HCT116 (cell line): ENCODE data around the gene NAPA. TPM values are rescaled to one million over a fixed set of nuclear protein-coding genes. Genes with fewer than 3 reads are reported as not detected.

Source experiments
- ATAC-seq: fragments of 200-7000 bp; cut with Tn5 transposase; 2 replicates; pipeline ENCODE4 v1.9.1; 2020; ENCODE audit warnings: mild to moderate bottlenecking, moderate library complexity
- BruUV-seq: library from RNA; stranded (reverse); fragments of 400-500 nt; replicated peaks from 2 replicates; lab custom pipeline; 2021; lab: Mats Ljungman, UMichigan
- CTCF ChIA-PET: fragments of 300-600 bp; sonication (Branson Sonifier 250); formaldehyde crosslinking; loops from one replicate; lab custom pipeline; 2021; ENCODE audit warnings: antibody characterized with exemption; lab: Charles Lee
- POLR2A ChIA-PET: fragments of 300-600, 350-600 bp; sonication (Branson Sonifier 250); formaldehyde crosslinking; loops from one replicate; lab custom pipeline; 2021; ENCODE audit warnings: antibody characterized with exemption; lab: Charles Lee
- RAD21 ChIA-PET, 2 experiments: fragments of 300-600 bp; sonication (Branson Sonifier 250); formaldehyde crosslinking; loops; one replicate each; lab custom pipeline; 2023; ENCODE audit warnings: low total read pairs in 2 of 2; ENCODE audit not compliant: uncharacterized antibody in 2 of 2, unreplicated experiment in 2 of 2, low non-redundant PET in 1 of 2; lab: Charles Lee
- DNase-seq: peaks from one replicate; pipeline ENCODE4 v3.0.0-alpha.2; 2010; ENCODE audit warnings: low read depth, low spot score
- H2AFZ ChIP-seq: fragments of 200-600 bp; shearing (Covaris generic), sonication (generic); 2 replicates; pipeline ENCODE4 v1.6.1; 2017; ENCODE audit warnings: low read depth, mixed run types, mixed read lengths, antibody characterized with exemption, low read length; ENCODE audit not compliant: poor library complexity, severe bottlenecking
- H3K27ac ChIP-seq: 2 replicates; pipeline ENCODE4 v1.5.1; 2012; ENCODE audit warnings: low read depth, low read length
- H3K27me3 ChIP-seq: fragments of 200-600 bp; sonication (generic); 2 replicates; pipeline ENCODE4 v1.6.1; 2016; ENCODE audit warnings: mixed run types, low read length, mixed read lengths; ENCODE audit not compliant: insufficient read depth
- H3K36me3 ChIP-seq, 2 experiments: fragments of 200-500 bp in 1 of 2; fragments of 200-600 bp in 1 of 2; sonication (Bioruptor generic) in 1 of 2; sonication (generic) in 1 of 2; 2 replicates each; pipeline versions ENCODE4 v1.5.1 to v1.6.1; 2014 to 2016; ENCODE audit warnings: low read length in 2 of 2, inconsistent platforms in 1 of 2, mixed read lengths in 1 of 2, mixed run types in 1 of 2; ENCODE audit not compliant: insufficient read depth in 2 of 2, control insufficient read depth in 1 of 2
- H3K4me1 ChIP-seq, 2 experiments: fragments of 200-600 bp in 1 of 2; sonication (generic) in 1 of 2; 2 replicates each; pipeline versions ENCODE4 v1.5.1 to v1.6.1; 2012 to 2017; ENCODE audit warnings: low read length in 2 of 2, inconsistent platforms in 1 of 2, mild to moderate bottlenecking in 1 of 2, mixed read lengths in 1 of 2, mixed run types in 1 of 2, moderate library complexity in 1 of 2; ENCODE audit not compliant: insufficient read depth in 2 of 2, control insufficient read depth in 1 of 2
- H3K4me2 ChIP-seq: fragments of 200-600 bp; sonication (generic); 2 replicates; pipeline ENCODE4 v1.6.1; 2017; ENCODE audit warnings: mixed run types, low read length, mixed read lengths
- H3K4me3 ChIP-seq, 2 experiments: fragments of 200-600 bp in 1 of 2; sonication (generic) in 1 of 2; replicated peaks in 1 of 2; 2 replicates each; pipeline ENCODE4 v1.5.1; 2011 to 2016; ENCODE audit warnings: low read length in 2 of 2, control low read depth in 1 of 2, low read depth in 1 of 2, mild to moderate bottlenecking in 1 of 2, mixed read lengths in 1 of 2, mixed run types in 1 of 2
- H3K79me2 ChIP-seq: fragments of 200-600 bp; sonication (generic); 2 replicates; pipeline ENCODE4 v1.6.1; 2017; ENCODE audit warnings: mild to moderate bottlenecking, mixed run types, low read length, moderate library complexity, mixed read lengths; ENCODE audit not compliant: insufficient read depth
- H3K9ac ChIP-seq: fragments of 200-600 bp; sonication (generic); 2 replicates; pipeline ENCODE4 v1.6.1; 2016; ENCODE audit warnings: low read length, mixed read lengths
- H3K9me2 ChIP-seq: fragments of 200-600 bp; sonication (generic), shearing (Covaris generic); 2 replicates; pipeline ENCODE4 v1.6.1; 2017; ENCODE audit warnings: mixed run types, mild to moderate bottlenecking, moderate library complexity; ENCODE audit not compliant: insufficient read depth
- H3K9me3 ChIP-seq, 2 experiments: fragments of 200-500 bp in 1 of 2; fragments of 200-600 bp in 1 of 2; sonication (Bioruptor generic) in 1 of 2; sonication (generic) in 1 of 2; 2 replicates each; pipeline ENCODE4 v1.6.1; 2014 to 2017; ENCODE audit warnings: low read length in 2 of 2, mixed read lengths in 2 of 2, inconsistent platforms in 1 of 2, low read depth in 1 of 2, mild to moderate bottlenecking in 1 of 2, mixed run types in 1 of 2, moderate library complexity in 1 of 2; ENCODE audit not compliant: control insufficient read depth in 1 of 2, insufficient read depth in 1 of 2
- H4K20me1 ChIP-seq: fragments of 200-600 bp; sonication (generic), shearing (Covaris generic); 2 replicates; pipeline ENCODE4 v1.6.1; 2017; ENCODE audit warnings: mixed run types, mild to moderate bottlenecking, moderate library complexity; ENCODE audit not compliant: insufficient read depth
- CEBPB ChIP-seq: IDR thresholded peaks from 2 replicates; pipeline ENCODE4 v1.6.1; 2012; ENCODE audit warnings: low read depth
- EZH2phosphoT487 ChIP-seq: fragments of 200-600 bp; IDR thresholded peaks from 2 replicates; pipeline ENCODE4 v1.6.1; 2018; ENCODE audit warnings: antibody characterized with exemption, borderline replicate concordance
- FOSL1 ChIP-seq: IDR thresholded peaks from 2 replicates; pipeline ENCODE4 v1.6.1; 2012; ENCODE audit warnings: low read depth
- JUND ChIP-seq: IDR thresholded peaks from 2 replicates; pipeline ENCODE4 v1.6.1; 2012
- POLR2A ChIP-seq: IDR thresholded peaks from 2 replicates; pipeline ENCODE4 v1.7.0; 2011; ENCODE audit warnings: borderline replicate concordance; ENCODE audit not compliant: insufficient read depth, insufficient read length; ENCODE audit errors: extremely low read depth
- SIN3A ChIP-seq: IDR thresholded peaks from 2 replicates; pipeline ENCODE4 v1.6.1; 2012; ENCODE audit warnings: low read depth
- SRF ChIP-seq: IDR thresholded peaks from 2 replicates; pipeline ENCODE4 v1.6.1; 2012; ENCODE audit warnings: low read depth
- TCF7L2 ChIP-seq: IDR thresholded peaks from 2 replicates; pipeline ENCODE4 v1.7.0; 2011; ENCODE audit warnings: borderline replicate concordance, inconsistent platforms; ENCODE audit not compliant: insufficient read depth, insufficient read length; ENCODE audit errors: extremely low read depth
- YY1 ChIP-seq: IDR thresholded peaks from 2 replicates; pipeline ENCODE4 v1.6.1; 2011; ENCODE audit warnings: low read length, low read depth, moderate library complexity, mild to moderate bottlenecking; ENCODE audit not compliant: insufficient replicate concordance; ENCODE audit errors: extremely low read depth
- ZBTB33 ChIP-seq: IDR thresholded peaks from 2 replicates; pipeline ENCODE4 v1.6.1; 2011; ENCODE audit warnings: mild to moderate bottlenecking, low read length, moderate library complexity; ENCODE audit not compliant: insufficient replicate concordance; ENCODE audit errors: extremely low read depth
- ZNF274 ChIP-seq: fragments of 200-500 bp; sonication (Bioruptor generic); IDR thresholded peaks from 2 replicates; pipeline ENCODE4 v1.6.1; 2014; ENCODE audit warnings: mild to moderate bottlenecking, low read depth, low read length, inconsistent platforms
- intact Hi-C: fragments of 100-400 bp; cut with micrococcal nuclease; formaldehyde crosslinking; loops from 2 replicates; pipeline ENCODE4 v1.10.0; 2022
- total RNA-seq: library from RNA; stranded (reverse); gene quantifications from one replicate; pipeline ENCODE4 v1.2.1, GENCODE V29; 2021; ENCODE audit not compliant: unreplicated experiment
- TF ChIP-seq, protein P1 (sequence below): IDR thresholded peaks from 2 replicates; pipeline ENCODE4 v1.6.1; 2012

Gene NAPA
- total RNA-seq, 1 experiment from 2014 or later, result 58.8 TPM

DNA sequence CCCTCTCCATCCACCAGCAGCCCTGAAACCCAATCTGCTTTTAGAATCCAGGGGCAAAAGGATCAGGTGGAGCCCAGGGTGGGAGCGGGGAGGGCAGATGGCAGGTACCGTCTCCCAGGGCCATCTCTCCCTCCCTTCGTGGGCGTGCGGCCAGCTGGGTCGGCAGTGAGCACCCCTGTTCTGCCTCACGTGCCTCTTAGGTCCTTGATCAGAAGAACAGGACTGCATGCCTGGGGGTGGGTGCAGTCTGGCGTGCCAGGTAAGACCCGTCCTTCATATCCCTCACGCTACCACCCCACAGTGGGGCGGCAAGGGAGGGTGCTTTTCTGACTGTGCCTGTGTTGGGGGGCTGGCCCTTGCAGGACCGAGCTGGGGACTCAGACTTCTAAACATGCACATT is 45.1 kb downstream of the NAPA start:
- intact Hi-C loops, result no loop called here
- no peaks in the 10 kb centered on the region for H3K36me3 ChIP-seq
- H3K4me3 ChIP-seq, result no peak overlapping the region
- no peak overlapping the region for H2AFZ ChIP-seq
- H4K20me1 ChIP-seq, result no peaks in the 10 kb centered on the region
- RAD21 ChIA-PET, result no interaction called here
- peaks cover 40% of the 10 kb centered on the region for H3K27me3 ChIP-seq
- H3K9me3 ChIP-seq, result no peaks in the 10 kb centered on the region
- DNase-seq, result no peak
- BruUV-seq, result no TSS peak
- peaks cover 0 to 15% of the 10 kb centered on the region in 2 experiments; a peak in 3 of 4 replicates for H3K4me1 ChIP-seq
- H3K79me2 ChIP-seq, result no peaks in the 10 kb centered on the region
- H3K9ac ChIP-seq, result no peak overlapping the region
- no peaks in the 10 kb centered on the region for H3K9me2 ChIP-seq
- POLR2A ChIA-PET, result no interaction called here
- CTCF ChIA-PET, result no interaction called here
- H3K27ac ChIP-seq, result no peak overlapping the region
- no peak for ATAC-seq
- TF ChIP-seq, protein P1, sequence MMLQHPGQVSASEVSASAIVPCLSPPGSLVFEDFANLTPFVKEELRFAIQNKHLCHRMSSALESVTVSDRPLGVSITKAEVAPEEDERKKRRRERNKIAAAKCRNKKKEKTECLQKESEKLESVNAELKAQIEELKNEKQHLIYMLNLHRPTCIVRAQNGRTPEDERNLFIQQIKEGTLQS, result no peak
- TF ChIP-seq CEBPB, result no peak
- TF ChIP-seq TCF7L2, result no peak
- TF ChIP-seq YY1, result no peak
- TF ChIP-seq EZH2phosphoT487, result no peak
- TF ChIP-seq ZBTB33, result no peak
- TF ChIP-seq ZNF274, result no peak
- TF ChIP-seq JUND, result no peak
- TF ChIP-seq SRF, result no peak
- TF ChIP-seq POLR2A, result no peak
- no peak for TF ChIP-seq FOSL1
- TF ChIP-seq SIN3A, result no peak
- H3K4me2 ChIP-seq, result no peak overlapping the region
